Activated CD8-positive, alpha-beta memory T cell treated with anti-CD3 and anti-CD28 coated beads, Interleukin-2, amount 50 U/mL, for 4 hours (primary cell): ENCODE results near the gene UBA3.

Experiments
- DNase-seq: peaks from one replicate; pipeline ENCODE4 v3.0.0-alpha.2; 2020

Gene UBA3

GRCh38 chr3:69065318-69065964 is 14.7 kb downstream of the UBA3 start:
- DNase-seq: no peak

GRCh38 chr3:69063636-69064035 is 16.5 kb downstream of the UBA3 start:
- DNase-seq: no peak

GRCh38 chr3:69059688-69060087 is 20.5 kb downstream of the UBA3 start:
- DNase-seq: no peak

DNA sequence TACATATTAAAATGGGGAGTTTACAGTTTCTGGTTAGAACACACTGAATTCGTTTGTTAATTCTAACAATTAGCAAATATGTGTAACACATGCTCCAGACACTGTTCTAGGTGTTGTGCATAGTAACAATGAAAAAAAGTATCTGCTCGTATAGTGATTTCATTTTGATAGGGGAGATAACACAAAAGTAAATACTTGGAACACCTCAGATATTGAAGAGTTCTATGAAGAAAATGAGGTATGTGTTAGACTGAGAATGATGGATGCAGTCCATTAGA is 21.3 kb downstream of the UBA3 start:
- DNase-seq: no peak

GRCh38 chr3:69058180-69058946 is 21.8 kb downstream of the UBA3 start:
- DNase-seq: no peak

DNA sequence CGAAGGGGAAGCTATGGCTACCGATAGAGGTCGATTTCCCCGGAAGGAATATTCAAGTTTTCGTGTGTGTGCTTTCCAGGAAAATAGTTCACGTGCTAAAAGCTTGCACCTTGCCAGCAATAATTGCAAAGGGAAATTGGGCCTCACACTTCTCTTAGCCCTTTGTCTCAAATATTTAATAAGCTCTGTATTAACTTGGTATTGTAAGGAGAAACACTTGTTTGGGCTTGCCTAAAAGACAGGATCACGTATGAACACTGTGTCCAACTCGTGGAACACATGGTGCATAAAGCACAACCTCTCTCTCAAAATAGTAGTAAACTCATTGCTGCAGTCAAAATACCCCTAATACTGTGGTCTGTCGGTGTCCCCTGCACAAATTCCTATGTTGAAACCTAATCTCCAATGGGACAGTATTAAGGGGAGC is 27.7 kb downstream of the UBA3 start:
- DNase-seq: no peak

DNA sequence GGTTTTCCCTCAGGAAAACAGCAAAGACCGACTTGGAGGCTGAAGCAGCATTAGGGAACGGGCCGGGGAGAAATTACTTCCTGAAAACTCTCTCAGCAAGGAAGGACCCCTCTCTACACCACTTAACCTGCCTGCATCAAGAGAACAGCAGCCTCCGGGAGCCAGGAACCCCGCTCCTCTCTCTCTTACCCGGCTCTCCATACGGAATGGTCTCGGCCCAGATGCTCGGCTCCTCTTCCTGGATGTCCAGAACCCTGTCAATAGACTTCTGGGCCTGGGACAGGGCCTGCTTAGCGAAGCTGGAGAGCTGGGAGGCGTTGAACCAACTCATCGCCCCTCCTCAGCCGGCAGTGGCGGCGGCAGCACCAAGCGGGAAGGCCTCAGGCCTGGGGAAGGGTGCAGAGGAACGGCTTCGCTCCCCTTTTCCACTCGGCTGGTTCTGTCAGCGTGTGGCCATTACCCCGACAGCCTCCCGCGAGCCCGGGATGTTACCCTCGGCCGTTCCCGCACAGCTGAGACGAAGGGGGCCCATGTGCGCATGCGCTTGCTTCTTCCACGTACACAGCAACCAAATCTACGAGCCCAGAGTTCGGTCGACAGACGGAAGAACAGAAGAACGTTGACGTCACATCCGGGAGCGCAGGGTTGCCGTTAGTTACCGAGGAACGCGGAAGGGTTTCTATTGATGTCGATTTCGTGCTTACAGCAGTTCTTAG is 28.3 kb downstream of the UBA3 start, which contains the start of gene TMF1:
TSS of gene TMF1 (minus strand) at position 578 of the 716 bp plus-strand sequence. CDS start at position 331, 247 bp downstream.
- DNase-seq: peak; percentile 96

DNA sequence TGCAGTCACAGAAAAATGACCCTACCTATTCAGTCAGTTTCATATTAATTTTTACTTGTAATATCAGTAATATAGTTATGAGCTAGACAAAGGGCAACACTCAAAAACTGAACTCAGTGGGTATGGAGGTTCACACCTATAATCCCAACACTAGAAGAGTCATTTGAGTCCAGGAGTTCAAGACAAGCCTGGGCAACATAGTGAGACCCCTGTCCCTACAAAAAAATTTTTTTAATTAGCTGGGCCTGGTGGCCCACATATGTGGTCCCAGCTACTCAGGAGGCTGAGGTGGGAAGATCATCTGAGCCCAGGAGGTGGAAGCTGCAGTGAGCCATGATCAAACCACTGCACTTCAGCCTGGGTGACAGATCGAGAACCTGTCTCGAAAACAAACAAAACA is 31.2 kb downstream of the UBA3 start:
- DNase-seq: no peak

DNA sequence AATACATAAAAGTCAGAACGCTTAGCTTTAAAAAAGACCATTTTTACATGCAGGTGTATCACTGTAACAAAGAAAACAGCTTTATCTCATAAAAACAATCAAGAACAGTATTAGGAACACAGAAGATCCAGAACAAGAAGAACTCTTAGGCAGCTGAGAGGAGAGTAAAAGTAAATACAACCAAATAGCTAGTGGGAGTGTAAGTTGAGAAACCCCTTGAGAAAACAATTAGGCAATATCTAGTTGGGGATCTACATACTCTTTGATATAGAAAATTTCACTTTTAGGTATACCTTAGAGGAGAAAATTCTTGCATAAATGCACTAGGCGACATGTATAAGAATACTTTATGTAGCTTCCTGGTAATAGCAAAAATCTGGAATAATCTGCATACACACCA is 35.6 kb downstream of the UBA3 start:
- no peak for DNase-seq

DNA sequence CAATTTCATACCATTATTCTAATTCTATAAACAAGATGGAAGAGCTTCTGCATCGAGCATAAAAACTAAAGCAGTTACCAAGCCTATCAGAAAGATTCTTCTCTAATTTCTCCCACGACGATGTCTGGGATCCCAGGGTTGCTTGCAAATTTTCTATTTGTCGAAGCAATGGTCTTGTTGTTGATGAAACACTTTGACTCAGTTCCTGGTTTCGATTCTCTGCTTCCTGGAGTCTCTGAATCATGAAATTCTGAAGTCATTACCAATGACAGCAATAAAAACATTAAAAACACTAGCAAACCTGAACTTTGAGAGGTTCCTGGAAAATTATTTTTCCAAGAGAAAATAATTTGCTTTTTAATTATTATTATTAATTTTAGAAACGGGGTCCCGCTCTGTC is 46.7 kb downstream of the UBA3 start:
- no peak for DNase-seq

- no peak for DNase-seq
Observed at GRCh38 chr3:69032737-69033136, 47.4 kb downstream of the UBA3 start.

DNA sequence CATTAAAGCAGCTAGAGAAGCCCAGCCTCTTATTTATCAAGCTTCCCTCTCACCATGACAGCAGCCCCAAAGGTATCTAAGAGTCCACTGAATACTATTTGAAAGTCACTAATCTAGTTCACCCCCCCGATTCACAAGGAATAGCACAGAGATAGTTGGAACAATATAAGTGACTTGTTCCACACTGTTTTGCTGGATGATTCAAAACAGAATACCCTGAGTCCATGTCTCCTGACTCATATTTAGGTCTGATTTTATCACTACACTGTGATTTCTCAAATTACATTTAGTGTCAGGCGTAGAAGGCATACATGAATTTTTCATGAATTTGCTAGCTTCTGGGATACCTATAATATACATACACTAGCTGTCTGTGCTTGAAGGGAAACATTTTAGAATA is 48.0 kb downstream of the UBA3 start:
- DNase-seq: no peak

GRCh38 chr3:69031635-69032034 is 48.5 kb downstream of the UBA3 start:
- no peak for DNase-seq

DNA sequence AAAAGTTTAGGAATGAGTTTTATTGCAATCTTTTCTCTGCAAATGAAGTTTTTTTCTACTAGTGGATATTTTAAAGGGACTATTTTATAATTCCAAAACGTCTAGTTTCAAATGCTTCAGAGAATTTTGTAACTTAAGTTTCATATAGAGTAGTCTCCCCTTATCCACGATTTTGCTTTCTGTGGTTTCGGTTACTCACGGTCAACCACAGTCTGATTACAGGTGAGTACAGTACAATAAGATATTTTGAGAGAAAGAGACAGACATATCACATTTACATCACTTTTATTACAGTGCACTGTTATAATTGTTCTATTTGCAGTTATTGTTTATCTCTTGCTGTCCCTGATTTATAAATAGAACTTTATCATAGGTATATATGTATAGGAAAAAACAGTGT is 59.3 kb downstream of the UBA3 start:
- no peak for DNase-seq

DNA sequence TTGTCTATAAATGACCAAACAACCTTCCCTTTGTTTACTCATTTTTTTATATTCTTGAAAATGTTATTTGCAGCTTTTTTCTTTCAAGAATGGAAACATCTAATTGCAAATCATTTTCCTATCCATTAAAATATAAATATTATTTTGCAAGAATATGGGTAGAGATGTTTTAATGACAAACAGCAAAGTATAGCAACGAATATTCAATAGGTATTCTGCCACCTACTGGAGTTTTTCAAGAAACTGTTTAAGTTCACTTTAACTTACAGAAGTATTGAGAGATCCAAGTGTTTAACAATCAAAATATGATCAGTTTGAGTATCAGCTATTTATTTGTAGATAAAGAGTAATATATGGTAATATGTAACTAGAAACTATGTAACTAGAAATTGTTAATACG is 59.7 kb downstream of the UBA3 start:
- no peak for DNase-seq

DNA sequence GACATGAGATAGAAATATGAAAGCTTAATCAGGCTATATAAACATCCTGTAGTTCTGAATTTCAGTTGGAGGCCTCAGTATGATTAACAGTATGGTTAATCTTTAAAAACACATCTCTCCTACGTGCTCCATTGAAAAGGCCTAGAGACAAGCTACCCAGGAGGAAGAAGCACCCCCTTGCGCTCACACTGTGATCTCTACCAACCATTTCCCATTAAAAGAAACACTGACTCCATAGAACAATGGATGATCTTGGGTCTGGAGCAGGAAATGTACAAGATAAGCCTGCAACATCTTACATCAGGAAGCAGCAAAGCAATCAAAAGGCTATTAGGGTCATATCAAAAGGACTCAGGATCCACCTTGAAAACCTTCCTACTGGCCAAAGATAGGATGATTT is 63.3 kb downstream of the UBA3 start:
- DNase-seq: no peak

DNA sequence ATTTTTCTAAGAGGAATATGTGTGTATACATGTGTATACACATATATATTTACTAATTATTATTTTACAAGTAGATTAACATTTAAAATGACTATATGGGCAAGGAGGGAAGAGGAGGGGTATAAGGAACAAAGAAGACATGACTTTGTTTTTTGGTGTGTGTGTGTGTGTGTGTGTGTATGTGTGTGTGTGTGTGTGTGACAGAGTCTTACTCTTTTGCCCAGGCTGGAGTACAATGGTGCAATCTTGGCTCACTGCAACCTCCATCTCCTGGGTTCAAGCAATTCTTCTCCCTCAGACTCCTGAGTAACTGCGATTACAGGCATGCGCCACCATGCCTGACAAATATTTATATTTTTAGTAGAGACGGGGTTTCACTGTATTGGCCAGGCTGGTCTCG is 64.1 kb downstream of the UBA3 start:
- DNase-seq: no peak

DNA sequence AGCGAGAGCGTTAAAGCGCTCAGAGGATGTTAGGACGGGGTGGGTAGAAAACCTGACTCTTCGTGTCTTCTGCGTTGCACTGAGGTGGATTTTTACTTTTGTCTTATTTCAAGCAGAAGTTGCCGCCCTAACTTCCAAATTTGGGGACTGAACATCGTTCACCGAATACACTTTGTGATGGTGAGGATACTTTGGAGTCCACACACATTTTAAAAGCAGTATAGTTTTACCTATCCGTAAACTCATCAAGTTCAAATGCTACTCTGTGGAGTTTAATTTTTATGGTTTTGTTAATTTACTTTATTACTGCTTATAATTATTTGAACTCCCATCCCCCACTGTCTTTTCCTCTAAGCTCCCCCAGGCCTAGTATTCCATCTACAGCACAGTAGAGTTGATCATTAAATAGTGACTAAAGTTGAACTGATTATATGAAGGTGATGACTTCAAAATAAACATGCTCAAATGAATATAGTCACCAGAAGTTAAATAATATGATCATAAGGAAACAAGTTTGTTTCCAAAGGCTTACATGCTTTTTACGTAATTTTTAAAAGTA is 66.1 kb downstream of the UBA3 start:
- DNase-seq: no peak

GRCh38 chr3:69013253-69014021 is 66.7 kb downstream of the UBA3 start, which contains the start of gene EOGT:
TSS of gene EOGT (minus strand) at chr3:69013684. CDS start at chr3:69009846, 3,838 bp downstream.
- DNase-seq: peak; percentile 79

GRCh38 chr3:69012800-69013252 is 67.3 kb downstream of the UBA3 start:
- peak; percentile 15 for DNase-seq

GRCh38 chr3:69012100-69012799 is 67.9 kb downstream of the UBA3 start:
- DNase-seq: no peak

GRCh38 chr3:69011096-69011730 is 69.0 kb downstream of the UBA3 start:
- DNase-seq: no peak
